Brain microvascular endothelial cell (primary cell): Measurements from ENCODE around the gene CDK13.

Experiments used
- DNase-seq: peaks from one replicate; pipeline ENCODE4 v3.0.0-alpha.2; 2020
- H3K27ac ChIP-seq: fragments of 250-450 bp; sonication (Bioruptor Pico); 2 replicates; pipeline ENCODE4 v1.5.1; 2020; ENCODE audit warnings: mild to moderate bottlenecking, moderate library complexity
- H3K27me3 ChIP-seq: fragments of 250-450 bp; sonication (Bioruptor Pico); replicated peaks from 2 replicates; pipeline ENCODE4 v1.5.1; 2020; ENCODE audit warnings: mild to moderate bottlenecking
- H3K36me3 ChIP-seq: fragments of 250-450 bp; sonication (Bioruptor Pico); replicated peaks from 2 replicates; pipeline ENCODE4 v1.5.1; 2020; ENCODE audit warnings: mild to moderate bottlenecking
- H3K4me3 ChIP-seq: 2 replicates; pipeline ENCODE4 v1.5.1; 2011; ENCODE audit warnings: low read depth, mild to moderate bottlenecking, control low read depth, low read length, moderate library complexity
- in situ Hi-C: cut with HindIII; loops from 2 replicates; pipeline ENCODE4 v1.10.0; 2017; ENCODE audit warnings: low sequenced_read_pairs, low pct_ligation_motif_present
- TF ChIP-seq, protein P1 (sequence below): IDR thresholded peaks from 2 replicates; pipeline ENCODE4 v1.5.1; 2011; ENCODE audit warnings: low read depth, mild to moderate bottlenecking, moderate library complexity, low read length, control low read depth, inconsistent platforms; ENCODE audit errors: missing control alignments

CDK13 gene

DNA sequence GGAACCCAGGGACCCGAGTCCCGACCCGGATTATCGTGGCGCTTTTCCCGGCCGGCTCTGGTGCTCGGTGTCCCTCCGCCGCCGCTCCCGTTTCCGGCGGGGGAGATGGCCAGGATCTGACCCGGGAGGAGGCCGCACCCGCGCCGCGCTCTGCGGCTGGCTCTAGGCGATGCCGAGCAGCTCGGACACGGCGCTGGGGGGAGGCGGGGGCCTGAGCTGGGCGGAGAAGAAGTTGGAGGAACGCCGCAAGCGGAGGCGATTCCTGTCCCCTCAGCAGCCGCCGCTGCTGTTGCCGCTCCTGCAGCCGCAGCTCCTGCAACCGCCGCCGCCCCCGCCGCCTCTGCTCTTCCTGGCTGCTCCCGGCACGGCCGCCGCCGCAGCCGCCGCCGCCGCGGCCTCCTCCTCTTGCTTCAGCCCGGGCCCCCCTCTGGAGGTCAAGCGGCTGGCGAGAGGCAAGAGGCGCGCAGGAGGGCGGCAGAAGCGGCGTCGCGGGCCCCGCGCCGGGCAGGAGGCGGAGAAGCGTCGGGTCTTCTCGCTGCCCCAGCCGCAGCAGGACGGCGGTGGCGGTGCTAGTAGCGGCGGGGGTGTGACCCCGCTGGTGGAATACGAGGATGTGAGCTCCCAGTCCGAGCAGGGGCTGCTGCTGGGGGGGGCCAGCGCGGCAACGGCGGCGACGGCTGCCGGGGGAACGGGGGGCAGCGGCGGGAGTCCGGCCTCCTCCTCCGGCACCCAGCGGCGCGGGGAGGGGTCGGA, 593 bp downstream of the CDK13 start:
- peak overlapping the region; percentile 87 for H3K27ac ChIP-seq
- peak; percentile 20 for DNase-seq
- no peaks in the 10 kb centered on the region for H3K27me3 ChIP-seq
- in situ Hi-C loops: no loop called here
- peak overlapping the region; percentile 83 for H3K4me3 ChIP-seq
- TF ChIP-seq, protein P1, sequence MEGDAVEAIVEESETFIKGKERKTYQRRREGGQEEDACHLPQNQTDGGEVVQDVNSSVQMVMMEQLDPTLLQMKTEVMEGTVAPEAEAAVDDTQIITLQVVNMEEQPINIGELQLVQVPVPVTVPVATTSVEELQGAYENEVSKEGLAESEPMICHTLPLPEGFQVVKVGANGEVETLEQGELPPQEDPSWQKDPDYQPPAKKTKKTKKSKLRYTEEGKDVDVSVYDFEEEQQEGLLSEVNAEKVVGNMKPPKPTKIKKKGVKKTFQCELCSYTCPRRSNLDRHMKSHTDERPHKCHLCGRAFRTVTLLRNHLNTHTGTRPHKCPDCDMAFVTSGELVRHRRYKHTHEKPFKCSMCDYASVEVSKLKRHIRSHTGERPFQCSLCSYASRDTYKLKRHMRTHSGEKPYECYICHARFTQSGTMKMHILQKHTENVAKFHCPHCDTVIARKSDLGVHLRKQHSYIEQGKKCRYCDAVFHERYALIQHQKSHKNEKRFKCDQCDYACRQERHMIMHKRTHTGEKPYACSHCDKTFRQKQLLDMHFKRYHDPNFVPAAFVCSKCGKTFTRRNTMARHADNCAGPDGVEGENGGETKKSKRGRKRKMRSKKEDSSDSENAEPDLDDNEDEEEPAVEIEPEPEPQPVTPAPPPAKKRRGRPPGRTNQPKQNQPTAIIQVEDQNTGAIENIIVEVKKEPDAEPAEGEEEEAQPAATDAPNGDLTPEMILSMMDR: no peak
- H3K36me3 ChIP-seq: no peaks in the 10 kb centered on the region

GRCh38 chr7:39951226-39952194, 1.5 kb downstream of the CDK13 start:
- Histone ChIP-seq H3K27ac (peak overlapping the region; percentile 87), H3K36me3 (no peaks in the 10 kb centered on the region), H3K4me3 (peak overlapping the region; percentile 83), H3K27me3 (no peaks in the 10 kb centered on the region)
- in situ Hi-C loops: no loop called here
- TF ChIP-seq, protein P1: peak; percentile 61
- DNase-seq: peak; percentile 38

GRCh38 chr7:39952374-39952773, 2.3 kb downstream of the CDK13 start:
- in situ Hi-C loops: no loop called here
- no peaks in the 10 kb centered on the region for H3K36me3 ChIP-seq
- DNase-seq: no peak
- TF ChIP-seq, protein P1: no peak
- peak overlapping the region; percentile 87 for H3K27ac ChIP-seq
- H3K27me3 ChIP-seq: no peaks in the 10 kb centered on the region
- peak overlapping the region; percentile 83 for H3K4me3 ChIP-seq

- Histone ChIP-seq H3K4me3 (peak overlapping the region; percentile 83), H3K27me3 (no peaks in the 10 kb centered on the region), H3K36me3 (no peaks in the 10 kb centered on the region), H3K27ac (peak overlapping the region; percentile 87)
- in situ Hi-C loops: no loop called here
- no peak for DNase-seq
- TF ChIP-seq, protein P1: no peak
These were observed 2.7 kb downstream of the CDK13 start for GRCh38 chr7:39952803-39953202.

DNA sequence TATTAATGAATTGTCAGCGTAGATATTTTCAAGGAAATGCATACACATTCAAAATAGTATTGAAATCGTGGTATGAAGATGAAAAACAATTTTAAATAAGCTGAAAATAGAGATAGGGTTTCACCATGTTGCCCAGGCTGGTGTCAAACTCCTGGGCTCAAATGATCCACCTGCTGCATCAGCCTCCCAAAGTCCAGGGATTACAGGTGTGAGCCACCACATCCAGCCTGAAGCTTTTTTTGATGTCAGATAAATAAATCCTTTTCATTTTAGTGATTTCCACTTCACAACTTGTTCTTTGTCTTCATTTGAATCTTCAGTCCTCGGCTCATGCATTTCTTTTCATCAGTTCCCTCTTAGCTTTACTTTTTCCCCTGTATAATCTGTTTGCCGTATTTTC, 4.6 kb downstream of the CDK13 start:
- H3K4me3 ChIP-seq: no peak overlapping the region

More for the DNA sequence above, 4.6 kb downstream of the CDK13 start:
- no peaks in the 10 kb centered on the region for H3K36me3 ChIP-seq
- no peaks in the 10 kb centered on the region for H3K27me3 ChIP-seq
- in situ Hi-C loops: no loop called here
- H3K27ac ChIP-seq: no peak overlapping the region
- DNase-seq: no peak
- TF ChIP-seq, protein P1: no peak
